Hepatocyte (in vitro differentiated cells): ENCODE measurements around the gene CLDN5. TPM values are rescaled to one million over a fixed set of nuclear protein-coding genes. Genes with fewer than 3 reads are reported as not detected.

Experiments
- DNase-seq: peaks from one replicate; pipeline ENCODE4 v3.0.0-alpha.2; 2016; ENCODE audit warnings: low spot score
- H2AFZ ChIP-seq: fragments of 200-600 bp; sonication (generic); 2 replicates; pipeline ENCODE4 v1.6.0; 2016; ENCODE audit warnings: antibody characterized with exemption, mild to moderate bottlenecking
- H3K27ac ChIP-seq: fragments of 200-600 bp; sonication (generic); 2 replicates; pipeline ENCODE4 v1.5.1; 2016; ENCODE audit warnings: mild to moderate bottlenecking
- H3K27me3 ChIP-seq: fragments of 200-600 bp; sonication (generic); 2 replicates; pipeline ENCODE4 v1.6.1; 2016
- H3K36me3 ChIP-seq: fragments of 200-600 bp; sonication (generic); replicated peaks from 2 replicates; pipeline ENCODE4 v1.5.1; 2016; ENCODE audit warnings: low read depth; ENCODE audit not compliant: insufficient read depth
- H3K4me1 ChIP-seq: fragments of 200-600 bp; sonication (generic); 2 replicates; pipeline ENCODE4 v1.5.1; 2016; ENCODE audit warnings: mild to moderate bottlenecking, moderate library complexity; ENCODE audit not compliant: insufficient read depth
- H3K4me2 ChIP-seq: fragments of 200-600 bp; sonication (generic); 2 replicates; pipeline ENCODE4 v1.6.0; 2016
- H3K4me3 ChIP-seq: fragments of 200-600 bp; sonication (generic); 2 replicates; pipeline ENCODE4 v1.5.1; 2016; ENCODE audit warnings: mild to moderate bottlenecking
- H3K79me2 ChIP-seq: fragments of 200-600 bp; sonication (generic); 2 replicates; pipeline ENCODE4 v1.6.0; 2017; ENCODE audit warnings: mild to moderate bottlenecking
- H3K9me2 ChIP-seq: fragments of 200-600 bp; sonication (generic); replicated peaks from 2 replicates; pipeline ENCODE4 v1.6.0; 2017; ENCODE audit warnings: mild to moderate bottlenecking; ENCODE audit not compliant: insufficient read depth
- H3K9me3 ChIP-seq: fragments of 200-600 bp; sonication (generic); 2 replicates; pipeline ENCODE4 v1.5.1; 2016; ENCODE audit warnings: low read depth, mild to moderate bottlenecking
- H4K20me1 ChIP-seq: fragments of 200-600 bp; sonication (generic); 2 replicates; pipeline ENCODE4 v1.6.0; 2016; ENCODE audit warnings: mild to moderate bottlenecking; ENCODE audit not compliant: insufficient read depth, poor library complexity, severe bottlenecking
- EZH2 ChIP-seq: fragments of 200-600 bp; sonication (generic); IDR thresholded peaks from 2 replicates; pipeline ENCODE4 v1.6.1; 2016; ENCODE audit warnings: antibody characterized with exemption, mild to moderate bottlenecking, borderline replicate concordance
- EZH2phosphoT487 ChIP-seq: fragments of 200-600 bp; sonication (generic); IDR thresholded peaks from one replicate; pipeline ENCODE4 v1.6.1; 2018; ENCODE audit warnings: antibody characterized with exemption, mild to moderate bottlenecking, low read depth, moderate library complexity; ENCODE audit not compliant: unreplicated experiment, severe bottlenecking
- WGBS: methylation state at CpG from one replicate; pipeline ENCODE4 v1.1.6; 2016; ENCODE audit warnings: low lambda C conversion rate; ENCODE audit errors: missing lambda C conversion rate; 5-methylcytosine and 5-hydroxymethylcytosine counted together
- polyA plus RNA-seq: library from polyadenylated mRNA; unstranded; fragments of >200 nt; fragmentation: Nextera tagmentation; extraction: Ambion mirVana; gene quantifications from 2 replicates; pipeline ENCODE4 v1.2.1, GENCODE V29; 2016
- total RNA-seq: library from RNA; depleted of rRNA; stranded (reverse); fragments of >200 nt; gene quantifications from 2 replicates; pipeline ENCODE4 v1.2.3, GENCODE V29; 2014
- TF ChIP-seq, protein P1 (sequence below): fragments of 200-600 bp; sonication (generic); IDR thresholded peaks from 2 replicates; pipeline ENCODE4 v1.5.1; 2016; ENCODE audit warnings: antibody characterized with exemption, mild to moderate bottlenecking; ENCODE audit not compliant: poor library complexity

Gene CLDN5
- total and polyA plus RNA-seq, 2 experiments from 2014 or later: 4.9 to 9.9 TPM

DNA sequence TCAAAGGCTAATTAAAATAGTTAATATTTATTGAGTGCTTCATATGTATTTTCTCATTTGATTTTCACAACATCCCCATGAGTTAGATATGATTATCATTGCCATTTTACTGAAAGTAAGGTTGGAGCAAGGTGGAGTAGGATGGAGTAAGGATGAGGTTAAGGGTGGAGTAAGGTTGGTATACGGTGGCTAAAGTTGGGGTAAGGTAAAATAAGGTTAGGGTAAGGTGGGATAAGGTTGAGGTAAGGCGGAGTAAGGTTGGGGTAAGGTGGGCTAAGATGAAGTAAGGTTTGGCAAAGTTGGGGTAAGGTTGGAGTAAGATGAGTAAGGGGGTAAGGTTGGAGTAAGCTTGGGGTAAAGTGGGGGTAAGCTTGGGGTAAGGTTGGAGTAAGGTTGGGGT is 45.8 kb upstream of the CLDN5 start:
- Histone ChIP-seq H3K9me3 (no peaks in the 10 kb centered on the region), H2AFZ (no peak overlapping the region), H3K27me3 (no peaks in the 10 kb centered on the region), H3K4me2 (no peak overlapping the region), H3K4me1 (no peaks in the 10 kb centered on the region), H3K36me3 (no peaks in the 10 kb centered on the region), H3K79me2 (no peaks in the 10 kb centered on the region), H3K9me2 (no peaks in the 10 kb centered on the region), H3K27ac (no peak overlapping the region), H4K20me1 (no peaks in the 10 kb centered on the region), H3K4me3 (no peak overlapping the region)
- WGBS: 88% methylated on average over 2 of the region's 2 CpGs
- no peak for DNase-seq
- TF ChIP-seq EZH2phosphoT487 (no peak), EZH2 (no peak)

DNA sequence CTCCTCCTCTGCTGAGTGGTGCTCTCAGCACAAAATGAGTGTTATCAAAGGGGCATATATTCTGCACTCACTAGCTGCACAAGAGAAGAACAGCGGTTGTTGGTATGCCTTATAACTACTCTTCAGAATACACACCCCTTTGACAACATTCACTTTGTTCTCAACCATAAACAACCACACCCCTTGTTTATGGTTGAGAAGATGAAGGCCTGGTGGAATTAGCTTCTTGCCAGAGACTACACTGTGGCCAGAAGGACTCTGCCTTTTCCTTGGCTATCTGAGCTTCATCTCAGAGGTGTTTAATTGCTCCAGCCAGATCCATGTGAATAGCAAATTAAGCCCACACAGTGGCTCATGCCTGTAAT is 45.0 kb upstream of the CLDN5 start:
- H3K4me2 ChIP-seq: no peak overlapping the region
- TF ChIP-seq, protein P1, sequence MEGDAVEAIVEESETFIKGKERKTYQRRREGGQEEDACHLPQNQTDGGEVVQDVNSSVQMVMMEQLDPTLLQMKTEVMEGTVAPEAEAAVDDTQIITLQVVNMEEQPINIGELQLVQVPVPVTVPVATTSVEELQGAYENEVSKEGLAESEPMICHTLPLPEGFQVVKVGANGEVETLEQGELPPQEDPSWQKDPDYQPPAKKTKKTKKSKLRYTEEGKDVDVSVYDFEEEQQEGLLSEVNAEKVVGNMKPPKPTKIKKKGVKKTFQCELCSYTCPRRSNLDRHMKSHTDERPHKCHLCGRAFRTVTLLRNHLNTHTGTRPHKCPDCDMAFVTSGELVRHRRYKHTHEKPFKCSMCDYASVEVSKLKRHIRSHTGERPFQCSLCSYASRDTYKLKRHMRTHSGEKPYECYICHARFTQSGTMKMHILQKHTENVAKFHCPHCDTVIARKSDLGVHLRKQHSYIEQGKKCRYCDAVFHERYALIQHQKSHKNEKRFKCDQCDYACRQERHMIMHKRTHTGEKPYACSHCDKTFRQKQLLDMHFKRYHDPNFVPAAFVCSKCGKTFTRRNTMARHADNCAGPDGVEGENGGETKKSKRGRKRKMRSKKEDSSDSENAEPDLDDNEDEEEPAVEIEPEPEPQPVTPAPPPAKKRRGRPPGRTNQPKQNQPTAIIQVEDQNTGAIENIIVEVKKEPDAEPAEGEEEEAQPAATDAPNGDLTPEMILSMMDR: no peak
- TF ChIP-seq EZH2phosphoT487 (no peak), EZH2 (no peak)
- 86% methylated on average over 1 of the region's 1 CpG for WGBS

DNA sequence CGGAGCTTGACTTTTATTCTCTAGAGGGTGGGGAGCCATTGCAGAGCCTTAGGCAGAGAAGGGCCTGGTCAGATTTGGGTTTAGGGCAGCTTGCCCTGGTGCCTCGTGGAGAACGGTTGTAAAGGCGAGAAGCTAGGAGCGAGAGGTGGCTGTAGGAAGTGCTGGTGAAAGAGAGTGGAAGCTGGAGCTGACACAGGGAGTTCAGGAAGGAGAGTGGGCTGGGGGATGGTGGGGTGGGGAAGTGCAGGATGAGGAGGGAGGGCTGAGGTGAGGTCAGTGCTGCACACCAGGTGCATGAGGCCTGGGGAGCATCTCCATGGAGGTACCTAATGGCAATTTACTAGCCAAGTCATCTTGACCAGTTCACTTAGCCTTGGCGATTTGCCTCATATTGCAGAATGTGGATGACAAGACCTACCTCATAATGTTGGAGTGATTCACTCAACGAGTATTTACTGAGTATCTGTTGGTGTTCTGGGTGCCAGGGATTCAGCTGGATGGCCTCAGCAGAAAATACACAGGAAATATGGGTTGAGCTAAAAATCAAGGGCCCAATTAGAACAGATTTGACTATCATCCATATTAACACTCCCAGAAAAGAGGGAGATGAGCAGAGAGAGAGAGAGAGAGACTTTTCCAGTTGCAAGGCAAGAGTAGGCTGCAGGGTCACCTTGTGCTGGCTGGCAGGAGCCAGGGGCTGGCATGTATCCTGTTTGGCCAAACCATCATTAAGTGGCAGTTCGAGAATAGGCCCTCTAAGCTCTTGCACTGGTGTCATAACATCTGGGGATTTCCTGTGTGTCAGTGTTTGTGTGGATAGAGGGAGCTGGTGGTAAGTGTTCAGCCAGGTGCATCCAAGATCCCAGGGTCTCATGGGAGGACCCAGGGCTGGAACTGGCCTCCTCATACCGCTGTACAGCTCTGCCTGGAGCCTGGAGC is 44.4 kb upstream of the CLDN5 start:
- Histone ChIP-seq H3K9me2 (no peaks in the 10 kb centered on the region), H3K79me2 (no peaks in the 10 kb centered on the region), H3K27ac (no peak overlapping the region), H4K20me1 (no peaks in the 10 kb centered on the region), H3K9me3 (no peaks in the 10 kb centered on the region), H2AFZ (no peak overlapping the region), H3K27me3 (no peaks in the 10 kb centered on the region), H3K36me3 (no peaks in the 10 kb centered on the region), H3K4me3 (no peak overlapping the region), H3K4me1 (no peaks in the 10 kb centered on the region), H3K4me2 (no peak overlapping the region)
- TF ChIP-seq, protein P1: no peak
- TF ChIP-seq EZH2 (no peak), EZH2phosphoT487 (no peak)
- 83% methylated on average over 9 of the region's 9 CpGs for WGBS
- DNase-seq: no peak

More for the DNA sequence above, 45.0 kb upstream of the CLDN5 start:
- H3K27ac ChIP-seq: no peak overlapping the region
- no peaks in the 10 kb centered on the region for H3K4me1 ChIP-seq
- H3K36me3 ChIP-seq: no peaks in the 10 kb centered on the region
- H4K20me1 ChIP-seq: no peaks in the 10 kb centered on the region
- DNase-seq: no peak
- no peak overlapping the region for H2AFZ ChIP-seq
- H3K79me2 ChIP-seq: no peaks in the 10 kb centered on the region
- H3K9me2 ChIP-seq: no peaks in the 10 kb centered on the region
- no peak overlapping the region for H3K4me3 ChIP-seq
- no peaks in the 10 kb centered on the region for H3K27me3 ChIP-seq
- H3K9me3 ChIP-seq: no peaks in the 10 kb centered on the region

DNA sequence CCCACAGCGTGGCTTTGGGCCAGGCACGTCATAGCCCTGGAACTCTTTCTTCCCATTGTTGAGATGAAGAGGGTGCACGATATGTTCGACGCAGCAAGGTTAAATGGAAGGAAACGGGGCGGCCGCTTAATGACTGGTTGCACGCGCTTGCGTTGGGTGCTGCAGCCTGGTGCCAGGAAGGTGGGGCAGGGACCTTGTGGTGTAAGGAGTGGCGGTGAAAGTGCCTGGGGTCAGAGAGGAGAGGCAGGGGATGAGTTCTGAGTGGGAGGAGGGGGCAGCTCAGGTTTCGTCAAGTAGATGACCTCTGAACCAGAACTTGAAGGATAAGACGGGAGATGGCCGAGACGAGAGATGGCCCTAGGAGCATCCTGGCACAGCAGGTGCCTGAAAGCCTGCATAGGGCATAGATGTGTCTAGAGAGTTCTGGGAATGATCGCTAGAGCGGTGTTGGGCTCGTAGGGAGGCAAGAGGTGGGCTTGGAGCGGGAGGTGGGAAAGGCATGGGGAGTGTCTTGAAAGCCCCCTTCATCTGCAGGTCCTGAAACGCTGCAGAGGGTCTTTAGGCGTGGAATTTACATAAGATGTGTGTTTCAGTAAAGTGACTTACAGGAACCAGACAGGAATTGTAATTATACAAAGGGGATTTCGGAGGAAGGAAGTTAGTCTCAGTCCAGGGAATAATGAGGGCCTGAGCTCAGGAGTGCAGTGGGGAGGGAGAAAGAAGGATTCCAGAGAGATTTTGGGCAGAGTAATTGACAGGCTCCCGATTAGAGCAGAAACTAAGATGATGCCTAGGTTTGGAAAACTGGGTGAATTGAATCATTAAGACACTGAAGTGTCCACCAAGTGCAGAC is 43.2 kb upstream of the CLDN5 start:
- WGBS: 90% methylated on average over 24 of the region's 24 CpGs
- Histone ChIP-seq H3K27ac (no peak overlapping the region), H3K27me3 (no peaks in the 10 kb centered on the region), H3K4me1 (no peaks in the 10 kb centered on the region), H3K4me3 (no peak overlapping the region), H3K4me2 (no peak overlapping the region), H4K20me1 (no peaks in the 10 kb centered on the region), H3K9me3 (no peaks in the 10 kb centered on the region), H2AFZ (no peak overlapping the region), H3K79me2 (no peaks in the 10 kb centered on the region), H3K9me2 (no peaks in the 10 kb centered on the region), H3K36me3 (no peaks in the 10 kb centered on the region)
- TF ChIP-seq EZH2phosphoT487 (no peak), EZH2 (no peak)
- TF ChIP-seq, protein P1: no peak
- DNase-seq: no peak
